CD4-positive, alpha-beta T cell treated with Interleukin-12 subunit alpha and Interleukin-12 subunit beta, for 1 hour (primary cell): ENCODE data around the gene CAPNS1.
"Not testable (repeated sequence)": the region's sequence is repeated elsewhere in the genome, so short reads cannot be mapped to it uniquely, and the experiment has no call there.

Source experiments
- DNase-seq: peaks from one replicate; pipeline ENCODE4 v3.0.0-alpha.2; 2020

CAPNS1 gene

DNA sequence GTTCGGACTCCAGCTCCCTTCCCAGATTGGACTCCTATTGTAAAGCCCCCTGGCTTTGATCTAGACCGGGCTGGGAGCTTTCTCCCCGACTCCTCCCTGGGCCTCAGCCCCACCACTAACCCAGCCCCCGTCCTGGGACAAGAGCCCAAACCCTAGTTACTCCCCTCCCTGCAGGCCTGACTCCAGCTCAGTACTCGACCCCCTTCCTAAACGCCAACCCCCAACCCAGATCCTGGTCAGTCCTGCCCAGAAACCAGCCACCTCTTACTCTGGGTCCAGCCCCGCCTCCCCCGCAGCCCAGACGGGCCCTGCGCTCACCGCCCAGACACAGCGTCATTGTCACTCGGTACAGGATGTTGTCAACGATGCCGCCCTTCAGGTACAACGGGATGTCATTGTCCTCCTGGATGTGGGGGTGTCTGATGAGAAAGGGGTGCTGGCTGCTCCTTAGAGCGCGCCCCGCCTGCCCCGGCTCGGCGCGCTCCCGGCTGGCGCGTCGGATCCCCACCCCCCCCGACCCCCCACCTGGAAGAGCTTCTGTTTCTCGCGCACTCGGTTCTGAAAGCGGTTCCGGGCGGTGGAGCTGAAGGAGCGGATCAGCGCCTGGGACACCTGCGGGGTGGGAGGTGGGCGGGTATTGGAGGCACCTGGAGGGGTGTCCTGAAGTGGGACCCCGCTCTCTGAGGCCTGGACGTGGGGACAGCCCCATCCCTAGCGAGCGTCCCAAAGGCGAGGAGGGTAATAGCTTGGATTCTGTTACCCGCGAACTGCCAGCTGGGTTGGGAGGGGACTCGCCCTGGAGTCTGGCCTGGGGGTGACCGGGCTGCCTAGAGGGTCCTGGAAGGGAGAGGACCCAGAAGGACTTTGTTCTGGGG, 11.5 kb downstream of the CAPNS1 start:
- DNase-seq: no peak

DNA sequence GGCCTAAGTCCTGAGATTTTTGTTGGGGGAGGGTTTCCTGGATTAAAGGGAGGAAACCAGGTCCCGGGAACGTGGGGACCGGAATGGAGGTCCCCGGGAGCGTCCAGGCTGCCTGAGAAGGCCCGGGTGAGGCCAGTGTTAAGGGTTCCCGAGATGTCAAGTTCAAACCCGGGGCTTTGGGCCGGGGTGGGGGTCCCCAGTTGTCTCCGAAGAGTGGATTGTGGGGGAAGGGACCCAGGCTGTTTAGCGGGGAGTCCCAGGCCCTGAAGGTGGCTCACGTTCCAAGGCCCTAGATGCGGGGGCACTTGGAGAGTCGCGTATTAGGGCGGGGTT, 12.1 kb downstream of the CAPNS1 start:
- DNase-seq: no peak

GRCh38 chr19:36152352-36153091, 12.7 kb downstream of the CAPNS1 start, which contains the start of gene COX7A1:
Gene COX7A1 (minus strand): TSS chr19:36152447. CDS start chr19:36152407, 40 bp downstream.
- DNase-seq: no peak

DNA sequence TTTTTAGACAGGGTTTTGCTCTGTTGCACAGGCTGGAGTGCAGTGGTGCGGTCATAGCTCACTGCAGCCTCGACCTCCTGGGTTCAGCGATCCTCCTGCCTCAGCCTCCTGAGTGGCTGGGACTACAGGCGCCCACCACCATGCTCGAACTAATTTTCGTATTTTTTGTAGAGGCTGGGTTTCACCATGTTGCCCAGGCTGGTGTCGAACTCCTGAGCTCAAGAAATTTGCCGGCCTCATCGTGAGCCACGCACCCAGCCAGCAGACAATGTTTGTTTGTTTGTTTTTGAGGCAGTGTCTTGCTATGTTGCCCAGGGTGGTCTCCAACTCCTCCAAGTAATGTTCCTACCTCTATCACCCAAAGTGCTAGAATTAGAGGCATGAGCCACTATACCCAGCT, 13.3 kb downstream of the CAPNS1 start:
- no peak for DNase-seq

- DNase-seq: no peak
Observed at GRCh38 chr19:36160821-36161596, 21.1 kb downstream of the CAPNS1 start.

GRCh38 chr19:36163813-36164212, 23.9 kb downstream of the CAPNS1 start:
- no peak for DNase-seq

GRCh38 chr19:36169084-36169760, 29.4 kb downstream of the CAPNS1 start:
- no peak for DNase-seq

GRCh38 chr19:36172852-36173251, 33.0 kb downstream of the CAPNS1 start:
- no peak for DNase-seq

- DNase-seq: not testable (repeated sequence)
Observed at GRCh38 chr19:36173846-36174245, 34.0 kb downstream of the CAPNS1 start.

- not testable (repeated sequence) for DNase-seq
Observed at GRCh38 chr19:36179077-36179476, 39.2 kb downstream of the CAPNS1 start.

GRCh38 chr19:36182612-36183244, 42.9 kb downstream of the CAPNS1 start:
- DNase-seq: no peak

DNA sequence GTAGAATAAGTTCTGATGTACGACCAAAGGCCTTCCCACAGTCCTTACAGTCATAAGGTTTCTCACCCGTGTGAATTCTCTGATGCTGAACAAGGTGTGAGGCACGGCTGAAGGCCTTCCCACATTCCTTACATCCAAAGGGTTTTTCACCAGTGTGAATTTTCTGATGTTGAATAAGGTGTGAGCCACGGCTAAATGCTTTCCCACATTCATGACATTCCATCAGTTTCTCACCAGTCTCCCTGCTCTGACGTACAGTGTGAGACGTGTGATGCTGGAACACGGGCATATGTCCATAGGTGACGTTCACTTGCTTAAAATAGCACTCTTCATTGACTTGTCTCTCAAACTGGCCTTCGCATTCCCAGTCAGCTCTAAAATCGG, 43.4 kb downstream of the CAPNS1 start:
- DNase-seq: no peak

- DNase-seq: not testable (repeated sequence)
Observed at GRCh38 chr19:36186722-36187121, 46.9 kb downstream of the CAPNS1 start.

DNA sequence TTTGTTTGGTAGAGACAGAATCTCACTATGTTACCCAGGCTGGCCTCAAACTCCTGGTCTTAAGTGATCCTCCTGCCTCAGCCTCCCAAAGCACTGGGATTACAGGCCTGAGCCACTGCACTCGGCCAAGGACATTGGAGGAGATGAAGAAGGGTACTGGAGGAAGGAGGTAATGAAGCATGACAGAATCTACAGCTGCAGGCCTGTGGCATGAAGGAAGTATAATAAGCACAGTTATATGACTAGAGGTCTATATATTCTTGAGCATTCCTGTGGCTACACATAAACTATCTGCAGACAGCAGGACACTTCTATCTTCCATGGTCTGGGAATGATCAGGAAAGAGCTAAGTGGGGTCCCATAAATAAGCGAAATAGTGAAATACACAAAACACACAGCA, 56.4 kb downstream of the CAPNS1 start:
- no peak for DNase-seq

- no peak for DNase-seq
Observed at GRCh38 chr19:36198119-36198518, 58.3 kb downstream of the CAPNS1 start.
